Esophagus muscularis mucosa (tissue), 4 donors: Measurements from ENCODE around the gene ORAI3. TPM values are rescaled to one million over a fixed set of nuclear protein-coding genes. Genes with fewer than 3 reads are reported as not detected.
A peak's percentile ranks its signal among the peaks of the same experiment; 100 is the strongest.

Source experiments
- DNase-seq: peaks from one replicate; pipeline ENCODE4 v3.0.0-alpha.2; 2017; ENCODE audit errors: extremely low spot score
- H3K27ac ChIP-seq, 4 donors: fragments of 200-600 bp; sonication (generic); replicated peaks in 1 of 4; 1 replicate in 3 of 4; 2 replicates in 1 of 4; pipeline ENCODE4 v1.5.1; 2016 to 2019; ENCODE audit warnings: mild to moderate bottlenecking in 1 of 4
- H3K27me3 ChIP-seq, 4 donors: fragments of 200-600 bp; sonication (generic); one replicate each; pipeline versions ENCODE4 v1.5.1 to v1.6.0; 2016 to 2019
- H3K36me3 ChIP-seq, 4 donors: fragments of 200-600 bp; sonication (generic); one replicate each; pipeline ENCODE4 v1.5.1; 2016 to 2019
- H3K4me1 ChIP-seq, 4 donors: fragments of 200-600 bp; sonication (generic); one replicate each; pipeline ENCODE4 v1.5.1; 2016 to 2019
- H3K4me3 ChIP-seq, 4 donors: fragments of 200-600 bp; sonication (generic); 1 replicate in 2 of 4; 2 replicates in 2 of 4; pipeline ENCODE4 v1.5.1; 2016 to 2019; ENCODE audit warnings: mild to moderate bottlenecking in 4 of 4, moderate library complexity in 1 of 4
- H3K9me3 ChIP-seq, 4 donors: fragments of 200-600 bp; sonication (generic); 1 replicate in 3 of 4; 2 replicates in 1 of 4; pipeline ENCODE4 v1.5.1; 2016 to 2019
- CTCF ChIP-seq, 3 experiments: fragments of 200-600 bp in 2 of 3; fragments of 450-650 bp in 1 of 3; sonication (generic) in 2 of 3; IDR thresholded peaks; one replicate each; pipeline ENCODE4 v1.5.1; 2017 to 2019; ENCODE audit warnings: antibody characterized with exemption in 3 of 3, mild to moderate bottlenecking in 2 of 3, moderate library complexity in 1 of 3
- EP300 ChIP-seq: sonication (generic); formaldehyde crosslinking; IDR thresholded peaks from one replicate; pipeline ENCODE4 v1.6.1; 2017; ENCODE audit warnings: antibody characterized with exemption
- POLR2A ChIP-seq: fragments of 450-650 bp; IDR thresholded peaks from one replicate; pipeline ENCODE4 v1.6.1; 2017; ENCODE audit warnings: antibody characterized with exemption, moderate library complexity, mild to moderate bottlenecking, low read depth
- POLR2AphosphoS5 ChIP-seq, 2 donors: sonication (generic); formaldehyde crosslinking; IDR thresholded peaks; one replicate each; pipeline ENCODE4 v1.6.1; 2017; ENCODE audit warnings: antibody characterized with exemption in 2 of 2
- WGBS: methylation state at CpG from one replicate; pipeline ENCODE4 v1.1.5; 2018; 5-methylcytosine and 5-hydroxymethylcytosine counted together
- intact Hi-C: fragments of 100-400 bp; cut with DNase I; formaldehyde crosslinking; loops from one replicate; pipeline ENCODE4 v1.15.1; 2023
- total RNA-seq, 4 donors: library from RNA; depleted of rRNA; stranded (reverse); fragments of >200 nt; gene quantifications; one replicate each; pipeline versions ENCODE4 v1.1.0 to v1.2.1, GENCODE V29; 2016

Gene ORAI3
- total RNA-seq, 4 donors from 2014 or later, result 33.0 to 56.5 (median 45.8) TPM

DNA sequence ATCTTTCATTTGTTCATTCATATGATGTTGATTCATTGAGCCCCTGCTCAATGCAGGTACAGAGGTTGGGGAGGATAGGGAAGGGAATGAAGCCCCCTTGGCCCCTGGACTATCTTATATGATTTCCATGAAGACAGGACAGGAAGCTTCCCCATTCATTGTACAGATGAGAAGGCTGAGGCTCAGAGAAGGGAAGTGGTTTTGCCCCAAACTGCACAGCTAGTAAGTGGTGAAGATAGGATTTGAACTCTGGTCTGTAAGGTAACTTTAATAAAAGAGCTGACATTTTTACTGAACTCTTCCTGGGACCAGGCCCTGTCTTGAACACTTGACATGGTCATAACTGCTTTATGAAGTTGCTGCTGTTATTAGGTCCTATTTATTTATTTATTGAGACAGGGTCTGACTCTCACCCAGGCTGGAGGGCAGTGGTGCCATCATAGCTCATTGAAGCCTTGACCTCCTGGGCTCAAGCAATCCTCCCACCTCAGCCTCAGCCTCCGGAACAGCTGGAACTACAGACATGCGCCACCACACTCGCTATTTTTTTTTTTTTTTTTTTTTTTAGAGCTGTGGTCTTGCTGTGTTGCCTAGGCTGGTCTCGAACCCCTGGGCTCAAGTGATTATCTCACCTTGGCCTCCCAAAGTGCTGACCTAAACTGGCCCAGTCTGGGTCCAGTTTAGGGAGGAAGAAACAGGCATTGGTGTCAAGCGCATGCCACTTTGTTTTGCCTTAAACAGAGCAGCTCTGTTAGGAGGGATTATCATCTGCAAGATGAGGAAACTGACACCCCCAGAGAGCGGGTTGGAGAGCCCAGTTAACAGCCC, 47.5 kb upstream of the ORAI3 start:
- Histone ChIP-seq H3K27ac (peak overlapping the region; percentile 84 to 91 (median 89)), H3K4me3 (peak overlapping the region; percentile 63 to 68 (median 65))

DNA sequence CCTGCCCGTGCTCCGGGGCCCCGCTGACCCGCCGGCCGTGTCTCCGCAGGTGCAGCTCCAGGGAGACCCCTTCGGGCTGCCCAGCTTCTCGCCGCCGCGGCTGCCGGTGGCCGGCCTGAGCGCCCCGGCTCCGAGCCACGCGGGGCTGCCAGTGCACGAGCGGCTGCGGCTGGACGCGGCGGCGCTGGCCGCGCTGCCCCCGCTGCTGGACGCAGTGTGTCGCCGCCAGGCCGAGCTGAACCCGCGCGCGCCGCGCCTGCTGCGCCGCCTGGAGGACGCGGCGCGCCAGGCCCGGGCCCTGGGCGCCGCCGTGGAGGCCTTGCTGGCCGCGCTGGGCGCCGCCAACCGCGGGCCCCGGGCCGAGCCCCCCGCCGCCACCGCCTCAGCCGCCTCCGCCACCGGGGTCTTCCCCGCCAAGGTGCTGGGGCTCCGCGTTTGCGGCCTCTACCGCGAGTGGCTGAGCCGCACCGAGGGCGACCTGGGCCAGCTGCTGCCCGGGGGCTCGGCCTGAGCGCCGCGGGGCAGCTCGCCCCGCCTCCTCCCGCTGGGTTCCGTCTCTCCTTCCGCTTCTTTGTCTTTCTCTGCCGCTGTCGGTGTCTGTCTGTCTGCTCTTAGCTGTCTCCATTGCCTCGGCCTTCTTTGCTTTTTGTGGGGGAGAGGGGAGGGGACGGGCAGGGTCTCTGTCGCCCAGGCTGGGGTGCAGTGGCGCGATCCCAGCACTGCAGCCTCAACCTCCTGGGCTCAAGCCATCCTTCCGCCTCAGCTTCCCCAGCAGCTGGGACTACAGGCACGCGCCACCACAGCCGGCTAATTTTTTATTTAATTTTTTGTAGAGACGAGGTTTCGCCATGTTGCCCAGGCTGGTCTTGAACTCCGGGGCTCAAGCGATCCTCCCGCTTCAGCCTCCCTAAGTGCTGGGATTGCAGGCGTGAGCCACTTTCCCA, 46.6 kb upstream of the ORAI3 start:
- Histone ChIP-seq H3K4me3 (peak overlapping the region; percentile 63 to 68 (median 65)), H3K4me1 (peaks cover 9 to 41% (median 32%) of the 10 kb centered on the region in 4 donors), H3K9me3 (no peaks in the 10 kb centered on the region), H3K27ac (peak overlapping the region; percentile 84 to 91 (median 89)), H3K27me3 (no peaks in the 10 kb centered on the region), H3K36me3 (peaks cover 0 to 4% (median 0%) of the 10 kb centered on the region in 4 donors)
- TF ChIP-seq POLR2AphosphoS5 (IDR thresholded peaks at IDR 0.05) (peak in 1 of 2 donors; percentile 15), EP300 (no peak), CTCF (IDR thresholded peaks at IDR 0.05) (peak in 2 of 3 experiments; percentile 47 to 61)
- no peak for DNase-seq
- intact Hi-C loops, result no loop called here
- WGBS, result 27% methylated on average over 33 of the region's 99 CpGs

More for the DNA sequence above, 47.5 kb upstream of the ORAI3 start:
- no peak for DNase-seq
- H3K9me3 ChIP-seq, result no peaks in the 10 kb centered on the region
- TF ChIP-seq POLR2AphosphoS5 (IDR thresholded peaks at IDR 0.05), result no peak
- TF ChIP-seq POLR2A, result no peak
- no peak for TF ChIP-seq CTCF (IDR thresholded peaks at IDR 0.05)
- TF ChIP-seq EP300, result no peak
- intact Hi-C loops, result loop anchor here (2.0 kb wide), 1 partner anchor 57 kb away; no protein-coding TSS in a partner anchor
- H3K27me3 ChIP-seq, result no peaks in the 10 kb centered on the region
- peaks cover 10 to 44% (median 35%) of the 10 kb centered on the region in 4 donors for H3K4me1 ChIP-seq
- WGBS, result 37% methylated on average over 6 of the region's 6 CpGs
- peaks cover 0 to 4% (median 0%) of the 10 kb centered on the region in 4 donors for H3K36me3 ChIP-seq

GRCh38 chr16:30903002-30903401, 45.9 kb upstream of the ORAI3 start:
- intact Hi-C loops, result no loop called here
- 82% methylated on average over 4 of the region's 4 CpGs for WGBS
- Histone ChIP-seq H3K27ac (peak overlapping the region; percentile 84 to 91 (median 89)), H3K4me3 (peak overlapping the region in 3 of 4 donors; percentile 63 to 68 (median 64)), H3K4me1 (peaks cover 9 to 37% (median 28%) of the 10 kb centered on the region in 4 donors), H3K36me3 (peaks cover 0 to 4% (median 0%) of the 10 kb centered on the region in 4 donors), H3K9me3 (no peaks in the 10 kb centered on the region), H3K27me3 (no peaks in the 10 kb centered on the region)
- DNase-seq, result no peak
- TF ChIP-seq POLR2A (no peak), CTCF (IDR thresholded peaks at IDR 0.05) (no peak), POLR2AphosphoS5 (IDR thresholded peaks at IDR 0.05) (no peak), EP300 (no peak)

DNA sequence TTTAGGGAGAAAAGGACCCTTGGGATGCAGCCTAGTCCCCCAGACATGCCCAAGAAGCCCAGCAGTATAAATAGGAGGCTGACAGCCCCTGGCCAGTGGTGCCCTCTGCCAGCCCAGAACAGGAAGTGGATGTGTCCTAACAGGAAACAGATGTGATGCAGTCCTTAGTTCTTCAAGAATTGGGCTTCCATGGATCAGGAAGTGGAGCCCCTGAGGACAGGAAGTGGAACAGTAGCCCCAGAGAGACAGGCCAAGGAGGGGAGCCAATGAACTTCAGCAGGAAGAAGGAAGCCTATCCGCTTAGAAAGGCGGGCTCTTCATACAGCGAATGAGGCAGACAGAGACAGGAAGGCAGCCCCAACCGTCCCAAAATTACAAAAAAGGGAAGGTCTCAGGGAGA, 45.3 kb upstream of the ORAI3 start:
- WGBS, result 66% methylated on average over 4 of the region's 4 CpGs
- no peaks in the 10 kb centered on the region for H3K27me3 ChIP-seq
- peaks cover 9 to 37% (median 28%) of the 10 kb centered on the region in 4 donors for H3K4me1 ChIP-seq
- TF ChIP-seq EP300 (no peak), POLR2AphosphoS5 (IDR thresholded peaks at IDR 0.05) (peak in 1 of 2 donors; percentile 27)
- intact Hi-C loops, result no loop called here
- no peak overlapping the region for H3K4me3 ChIP-seq
- DNase-seq, result no peak
- peaks cover 0 to 4% (median 0%) of the 10 kb centered on the region in 4 donors for H3K36me3 ChIP-seq
- H3K27ac ChIP-seq, result peak overlapping the region; percentile 84 to 91 (median 89)
- no peaks in the 10 kb centered on the region for H3K9me3 ChIP-seq
